ENCODE measurements around the gene ATP2C1.

GRCh38 chr3:130981469-130981868 is 87.6 kb downstream of the ATP2C1 start:
- TF ChIP-seq CCAR2 (optimal IDR thresholded peaks at IDR 0.05; ENCODE audit: low read depth, low read length) (no peak), USF2 (IDR thresholded peaks at IDR 0.05; ENCODE audit: low read depth, low read length) (no peak), USF2 (CRISPR knock-in tag; IDR thresholded peaks at IDR 0.05; ENCODE audit: borderline replicate concordance) (no peak), POLR2AphosphoS5 (IDR thresholded peaks at IDR 0.05; ENCODE audit: low read depth, low read length) (no peak), EP300 (IDR thresholded peaks at IDR 0.05; ENCODE audit: low read depth in 2 of 2, low read length in 2 of 2) (no peak), EP300 (CRISPR knock-in tag; IDR thresholded peaks at IDR 0.05; ENCODE audit: borderline replicate concordance) (no peak), ZSCAN30 (CRISPR knock-in tag; IDR thresholded peaks at IDR 0.05) (no peak)
- TF ChIP-seq, protein P1, sequence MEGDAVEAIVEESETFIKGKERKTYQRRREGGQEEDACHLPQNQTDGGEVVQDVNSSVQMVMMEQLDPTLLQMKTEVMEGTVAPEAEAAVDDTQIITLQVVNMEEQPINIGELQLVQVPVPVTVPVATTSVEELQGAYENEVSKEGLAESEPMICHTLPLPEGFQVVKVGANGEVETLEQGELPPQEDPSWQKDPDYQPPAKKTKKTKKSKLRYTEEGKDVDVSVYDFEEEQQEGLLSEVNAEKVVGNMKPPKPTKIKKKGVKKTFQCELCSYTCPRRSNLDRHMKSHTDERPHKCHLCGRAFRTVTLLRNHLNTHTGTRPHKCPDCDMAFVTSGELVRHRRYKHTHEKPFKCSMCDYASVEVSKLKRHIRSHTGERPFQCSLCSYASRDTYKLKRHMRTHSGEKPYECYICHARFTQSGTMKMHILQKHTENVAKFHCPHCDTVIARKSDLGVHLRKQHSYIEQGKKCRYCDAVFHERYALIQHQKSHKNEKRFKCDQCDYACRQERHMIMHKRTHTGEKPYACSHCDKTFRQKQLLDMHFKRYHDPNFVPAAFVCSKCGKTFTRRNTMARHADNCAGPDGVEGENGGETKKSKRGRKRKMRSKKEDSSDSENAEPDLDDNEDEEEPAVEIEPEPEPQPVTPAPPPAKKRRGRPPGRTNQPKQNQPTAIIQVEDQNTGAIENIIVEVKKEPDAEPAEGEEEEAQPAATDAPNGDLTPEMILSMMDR (CRISPR knock-in tag; IDR thresholded peaks at IDR 0.05) = no peak

Measured in HepG2 (cell line).